Posterior cingulate gyrus (tissue), 11 donors: Measurements from ENCODE around the gene CDO1.

Experiments used
- DNase-seq, 10 donors: peaks; one replicate each; pipeline versions ENCODE4 v3.0.0 to v3.0.0-alpha.2; 2020 to 2021; ENCODE audit warnings: mixed read lengths in 3 of 10
- intact Hi-C: fragments of 100-400 bp; cut with DNase I; formaldehyde crosslinking; loops from one replicate; pipeline ENCODE4 v1.15.1; 2023

Gene CDO1

GRCh38 chr5:115816226-115817081 is at the start of gene CDO1:
Gene CDO1, minus strand, starts transcription at chr5:115816659. Its CDS starts 262 bp downstream, at chr5:115816397.
- peak; percentile 54 to 97 (median 82) for DNase-seq
- intact Hi-C loops, result no loop called here

- DNase-seq, result no peak
- intact Hi-C loops, result no loop called here
Measured at GRCh38 chr5:115859378-115859777, 42.9 kb upstream of the CDO1 start.

GRCh38 chr5:115858396-115858795 is 41.9 kb upstream of the CDO1 start:
- DNase-seq, result no peak
- intact Hi-C loops, result no loop called here

- intact Hi-C loops, result no loop called here
- no peak for DNase-seq
Measured at GRCh38 chr5:115857626-115858349, 41.3 kb upstream of the CDO1 start.

- intact Hi-C loops, result no loop called here
- DNase-seq, result no peak
Measured at GRCh38 chr5:115857057-115857479, 40.6 kb upstream of the CDO1 start.

- intact Hi-C loops, result no loop called here
- no peak for DNase-seq
Measured at GRCh38 chr5:115855959-115856358, 39.5 kb upstream of the CDO1 start.

GRCh38 chr5:115854139-115854538 is 37.7 kb upstream of the CDO1 start:
- DNase-seq, result no peak
- intact Hi-C loops, result no loop called here

- intact Hi-C loops, result no loop called here
- DNase-seq, result no peak
Measured at GRCh38 chr5:115850744-115851416, 34.4 kb upstream of the CDO1 start.

GRCh38 chr5:115849258-115849798 is 32.9 kb upstream of the CDO1 start:
- intact Hi-C loops, result loop anchor here (10.0 kb wide), 1 partner anchor 225 kb away; no protein-coding TSS in a partner anchor
- DNase-seq, result no peak

GRCh38 chr5:115847290-115847689 is 30.8 kb upstream of the CDO1 start:
- intact Hi-C loops, result loop anchor here (10.0 kb wide), 1 partner anchor 228 kb away; no protein-coding TSS in a partner anchor
- no peak for DNase-seq

GRCh38 chr5:115844321-115844817 is 27.9 kb upstream of the CDO1 start:
- DNase-seq, result no peak
- intact Hi-C loops, result loop anchor here (10.0 kb wide), 1 partner anchor 230 kb away; no protein-coding TSS in a partner anchor

GRCh38 chr5:115843444-115844130 is 27.1 kb upstream of the CDO1 start:
- intact Hi-C loops, result loop anchor here (10.0 kb wide), 1 partner anchor 231 kb away; no protein-coding TSS in a partner anchor
- no peak for DNase-seq

GRCh38 chr5:115842952-115843351 is 26.5 kb upstream of the CDO1 start:
- DNase-seq, result no peak
- intact Hi-C loops, result loop anchor here (10.0 kb wide), 1 partner anchor 232 kb away; no protein-coding TSS in a partner anchor

- intact Hi-C loops, result loop anchor here (10.0 kb wide), 1 partner anchor 232 kb away; no protein-coding TSS in a partner anchor
- peak in 6 of 10 donors; percentile 20 to 84 (median 38) for DNase-seq
Measured at GRCh38 chr5:115842089-115842935, 25.9 kb upstream of the CDO1 start.

- intact Hi-C loops, result loop anchor here (1.0 to 10.0 kb wide), 2 partner anchors 215 to 233 kb away; partner anchors contain the start of gene TMED7
- DNase-seq, result peak; percentile 85 to 98 (median 91)
Measured at GRCh38 chr5:115841382-115842088, 25.1 kb upstream of the CDO1 start, which contains the start of the genes AP3S1 and ATG12. Gene AP3S1, plus strand, starts transcription at chr5:115841935. Its CDS starts 103 bp downstream, at chr5:115842038. Gene ATG12, minus strand, starts transcription at chr5:115841565. Its CDS starts 13 bp downstream, at chr5:115841552.

GRCh38 chr5:115840873-115841272 is 24.4 kb upstream of the CDO1 start:
- no peak for DNase-seq
- intact Hi-C loops, result loop anchor here (1.0 to 10.0 kb wide), 2 partner anchors 215 to 234 kb away; partner anchors contain the start of gene TMED7

- DNase-seq, result peak in 1 of 10 donors; percentile 61
- intact Hi-C loops, result loop anchor here (1.0 kb wide), 1 partner anchor 205 kb away; no protein-coding TSS in a partner anchor
Measured at GRCh38 chr5:115838885-115839518, 22.5 kb upstream of the CDO1 start.
